ENCODE data around the gene YWHAB.
"Not testable (repeated sequence)": the region's sequence is repeated elsewhere in the genome, so short reads cannot be mapped to it uniquely, and the experiment has no call there.

The YWHAB gene

GRCh38 chr20:44866703-44867335 is 18.7 kb upstream of the YWHAB start:
- Histone ChIP-seq H3K23ac (ENCODE audit: low read depth, low read length, poor library complexity) (no peak overlapping the region), H3K4me2 (ENCODE audit: insufficient read depth, low read length, poor library complexity, severe bottlenecking) (no peak overlapping the region), H2BK12ac (ENCODE audit: low read length) (no peak overlapping the region), H3K9me3 (replicated peaks in 1 of 2; ENCODE audit: control insufficient read depth in 2 of 2, insufficient read depth in 1 of 2, low read depth in 1 of 2, low read length in 2 of 2) (no peaks in the 10 kb centered on the region), H2AFZ (ENCODE audit: low read length) (no peak overlapping the region), H2BK5ac (ENCODE audit: low read length) (no peak overlapping the region), H4K8ac (ENCODE audit: low read depth, low read length) (no peak overlapping the region), H3K79me1 (ENCODE audit: low read depth, low read length) (no peaks in the 10 kb centered on the region), H3K27me3 (ENCODE audit: control insufficient read depth in 3 of 3, insufficient read depth in 3 of 3, low read depth in 1 of 3, low read length in 3 of 3) (peaks cover 0 to 31% (median 2%) of the 10 kb centered on the region in 3 experiments), H3K4me1 (ENCODE audit: control insufficient read depth in 2 of 2, insufficient read depth in 1 of 2, low read depth in 1 of 2, low read length in 2 of 2) (peaks cover 0 to 12% of the 10 kb centered on the region in 2 donors), H3K36me3 (replicated peaks in 1 of 2; ENCODE audit: control insufficient read depth in 2 of 2, insufficient read depth in 2 of 2, low read length in 2 of 2) (no peaks in the 10 kb centered on the region), H2BK120ac (ENCODE audit: low read depth, low read length) (no peak overlapping the region), H3K14ac (ENCODE audit: low read length) (no peak overlapping the region), H4K91ac (ENCODE audit: low read depth, low read length, poor library complexity) (no peak overlapping the region), H3K9ac (ENCODE audit: low read depth, low read length, poor library complexity) (no peak overlapping the region), H3K4ac (ENCODE audit: low read length) (no peak overlapping the region), H2BK15ac (ENCODE audit: low read length) (no peak overlapping the region), H3K18ac (ENCODE audit: low read length) (no peak overlapping the region), H3K27ac (replicated peaks; ENCODE audit: low read length) (no peak overlapping the region), H2AK5ac (ENCODE audit: low read depth, low read length) (no peak overlapping the region), H3K4me3 (ENCODE audit: low read length in 2 of 2) (no peak overlapping the region)
- WGBS, 2 donors (ENCODE audit: extremely low coverage in 2 of 2, insufficient read length in 2 of 2, insufficient replicate concordance in 1 of 2): no CpG with 5 or more reads among the region's 8 CpGs
- no peak for DNase-seq (ENCODE audit: low spot score)

- Histone ChIP-seq H2BK15ac (ENCODE audit: low read length) (no peak overlapping the region), H2BK120ac (ENCODE audit: low read depth, low read length) (no peak overlapping the region), H3K36me3 (replicated peaks in 1 of 2; ENCODE audit: control insufficient read depth in 2 of 2, insufficient read depth in 2 of 2, low read length in 2 of 2) (no peaks in the 10 kb centered on the region), H3K4ac (ENCODE audit: low read length) (no peak overlapping the region), H3K9me3 (replicated peaks in 1 of 2; ENCODE audit: control insufficient read depth in 2 of 2, insufficient read depth in 1 of 2, low read depth in 1 of 2, low read length in 2 of 2) (no peaks in the 10 kb centered on the region), H3K4me2 (ENCODE audit: insufficient read depth, low read length, poor library complexity, severe bottlenecking) (no peak overlapping the region), H3K27ac (replicated peaks; ENCODE audit: low read length) (no peak overlapping the region), H4K91ac (ENCODE audit: low read depth, low read length, poor library complexity) (no peak overlapping the region), H3K4me1 (ENCODE audit: control insufficient read depth in 2 of 2, insufficient read depth in 1 of 2, low read depth in 1 of 2, low read length in 2 of 2) (no peaks in the 10 kb centered on the region), H2BK12ac (ENCODE audit: low read length) (no peak overlapping the region), H3K23ac (ENCODE audit: low read depth, low read length, poor library complexity) (no peak overlapping the region), H2BK5ac (ENCODE audit: low read length) (no peak overlapping the region), H3K4me3 (ENCODE audit: low read length in 2 of 2) (no peak overlapping the region), H3K18ac (ENCODE audit: low read length) (no peak overlapping the region), H3K9ac (ENCODE audit: low read depth, low read length, poor library complexity) (no peak overlapping the region), H3K14ac (ENCODE audit: low read length) (no peak overlapping the region), H3K27me3 (ENCODE audit: control insufficient read depth in 3 of 3, insufficient read depth in 3 of 3, low read depth in 1 of 3, low read length in 3 of 3) (peaks cover 0 to 39% (median 2%) of the 10 kb centered on the region in 3 experiments), H4K8ac (ENCODE audit: low read depth, low read length) (no peak overlapping the region), H2AFZ (ENCODE audit: low read length) (no peak overlapping the region), H3K79me1 (ENCODE audit: low read depth, low read length) (no peaks in the 10 kb centered on the region), H2AK5ac (ENCODE audit: low read depth, low read length) (no peak overlapping the region)
- WGBS, 2 donors (ENCODE audit: extremely low coverage in 2 of 2, insufficient read length in 2 of 2, insufficient replicate concordance in 1 of 2): no CpG with 5 or more reads among the region's 5 CpGs
- no peak for DNase-seq (ENCODE audit: low spot score)
These were observed 16.0 kb upstream of the YWHAB start for GRCh38 chr20:44869471-44869870.

- H4K8ac ChIP-seq (ENCODE audit: low read depth, low read length); H3K9me3 ChIP-seq (replicated peaks in 1 of 2; ENCODE audit: control insufficient read depth in 2 of 2, insufficient read depth in 1 of 2, low read depth in 1 of 2, low read length in 2 of 2); H2BK5ac ChIP-seq (ENCODE audit: low read length); H3K23ac ChIP-seq (ENCODE audit: low read depth, low read length, poor library complexity); H3K79me1 ChIP-seq (ENCODE audit: low read depth, low read length); H2BK15ac ChIP-seq (ENCODE audit: low read length); H4K91ac ChIP-seq (ENCODE audit: low read depth, low read length, poor library complexity); DNase-seq (ENCODE audit: low spot score); H2BK12ac ChIP-seq (ENCODE audit: low read length); H3K4ac ChIP-seq (ENCODE audit: low read length); H2AFZ ChIP-seq (ENCODE audit: low read length); H3K18ac ChIP-seq (ENCODE audit: low read length); H3K4me2 ChIP-seq (ENCODE audit: insufficient read depth, low read length, poor library complexity, severe bottlenecking); H3K36me3 ChIP-seq (replicated peaks in 1 of 2; ENCODE audit: control insufficient read depth in 2 of 2, insufficient read depth in 2 of 2, low read length in 2 of 2); H2AK5ac ChIP-seq (ENCODE audit: low read depth, low read length); H3K14ac ChIP-seq (ENCODE audit: low read length); H3K9ac ChIP-seq (ENCODE audit: low read depth, low read length, poor library complexity); H2BK120ac ChIP-seq (ENCODE audit: low read depth, low read length); H3K4me1 ChIP-seq (ENCODE audit: control insufficient read depth in 2 of 2, insufficient read depth in 1 of 2, low read depth in 1 of 2, low read length in 2 of 2); H3K4me3 ChIP-seq (ENCODE audit: low read length in 2 of 2); H3K27ac ChIP-seq (replicated peaks; ENCODE audit: low read length): not testable (repeated sequence)
- WGBS, 2 donors (ENCODE audit: extremely low coverage in 2 of 2, insufficient read length in 2 of 2, insufficient replicate concordance in 1 of 2): no CpG with 5 or more reads among the region's 4 CpGs
- peaks cover 0 to 11% (median 0%) of the 10 kb centered on the region in 3 experiments for H3K27me3 ChIP-seq (ENCODE audit: control insufficient read depth in 3 of 3, insufficient read depth in 3 of 3, low read depth in 1 of 3, low read length in 3 of 3)
These were observed 3.1 kb upstream of the YWHAB start for GRCh38 chr20:44882360-44882759.

- Histone ChIP-seq H3K27me3 (ENCODE audit: control insufficient read depth in 3 of 3, insufficient read depth in 3 of 3, low read depth in 1 of 3, low read length in 3 of 3) (peaks cover 0 to 4% (median 0%) of the 10 kb centered on the region in 3 experiments), H3K23ac (ENCODE audit: low read depth, low read length, poor library complexity) (no peak overlapping the region), H3K4ac (ENCODE audit: low read length) (no peak overlapping the region), H2BK120ac (ENCODE audit: low read depth, low read length) (no peak overlapping the region), H3K79me1 (ENCODE audit: low read depth, low read length) (peaks cover 7% of the 10 kb centered on the region), H4K91ac (ENCODE audit: low read depth, low read length, poor library complexity) (no peak overlapping the region), H3K18ac (ENCODE audit: low read length) (no peak overlapping the region), H2AFZ (ENCODE audit: low read length) (no peak overlapping the region), H3K4me2 (ENCODE audit: insufficient read depth, low read length, poor library complexity, severe bottlenecking) (no peak overlapping the region), H3K9ac (ENCODE audit: low read depth, low read length, poor library complexity) (no peak overlapping the region), H2AK5ac (ENCODE audit: low read depth, low read length) (no peak overlapping the region), H4K8ac (ENCODE audit: low read depth, low read length) (no peak overlapping the region), H3K27ac (replicated peaks; ENCODE audit: low read length) (no peak overlapping the region), H3K9me3 (replicated peaks in 1 of 2; ENCODE audit: control insufficient read depth in 2 of 2, insufficient read depth in 1 of 2, low read depth in 1 of 2, low read length in 2 of 2) (peaks cover 0 to 2% of the 10 kb centered on the region in 2 donors), H3K4me1 (ENCODE audit: control insufficient read depth in 2 of 2, insufficient read depth in 1 of 2, low read depth in 1 of 2, low read length in 2 of 2) (peaks cover 8 to 10% of the 10 kb centered on the region in 2 donors), H2BK5ac (ENCODE audit: low read length) (no peak overlapping the region), H3K4me3 (ENCODE audit: low read length in 2 of 2) (no peak overlapping the region), H3K36me3 (replicated peaks in 1 of 2; ENCODE audit: control insufficient read depth in 2 of 2, insufficient read depth in 2 of 2, low read length in 2 of 2) (peaks cover 0 to 9% of the 10 kb centered on the region in 2 donors), H2BK12ac (ENCODE audit: low read length) (no peak overlapping the region), H3K14ac (ENCODE audit: low read length) (no peak overlapping the region), H2BK15ac (ENCODE audit: low read length) (no peak overlapping the region)
- no CpG with 5 or more reads among the region's 7 CpGs for WGBS, 2 donors (ENCODE audit: extremely low coverage in 2 of 2, insufficient read length in 2 of 2, insufficient replicate concordance in 1 of 2)
- DNase-seq (ENCODE audit: low spot score): no peak
These were observed 2.1 kb upstream of the YWHAB start for GRCh38 chr20:44883214-44883902.

Data from neuronal stem cell (in vitro differentiated cells).